Testis (tissue), 3 donors: ENCODE measurements around the gene SNTG2. TPM values are rescaled to one million over a fixed set of nuclear protein-coding genes. Genes with fewer than 3 reads are reported as not detected.
A peak's percentile ranks its signal among the peaks of the same experiment; 100 is the strongest.

Experiments
- DNase-seq: peaks from one replicate; pipeline ENCODE4 v3.0.0-alpha.2; 2019
- H3K27ac ChIP-seq, 2 donors: fragments of 200-600 bp; sonication (generic); one replicate each; pipeline ENCODE4 v1.5.1; 2019
- H3K27me3 ChIP-seq: fragments of 200-600 bp; sonication (generic); one replicate; pipeline ENCODE4 v1.5.1; 2019
- H3K36me3 ChIP-seq: fragments of 200-600 bp; sonication (generic); one replicate; pipeline ENCODE4 v1.5.1; 2017; ENCODE audit warnings: low read depth; ENCODE audit errors: missing control alignments
- H3K4me1 ChIP-seq: fragments of 200-600 bp; sonication (generic); one replicate; pipeline ENCODE4 v1.5.1; 2019
- H3K4me3 ChIP-seq, 2 donors: fragments of 200-600 bp; sonication (generic); one replicate each; pipeline ENCODE4 v1.5.1; 2017 to 2019
- H3K9me3 ChIP-seq: fragments of 200-600 bp; sonication (generic); one replicate; pipeline ENCODE4 v1.5.1; 2017
- POLR2A ChIP-seq: fragments of 450-650 bp; IDR thresholded peaks from one replicate; pipeline ENCODE4 v1.6.1; 2017; ENCODE audit warnings: antibody characterized with exemption, mild to moderate bottlenecking, moderate library complexity
- WGBS, 2 donors: methylation state at CpG; one replicate each; pipeline ENCODE4 v1.1.5; 2018; 5-methylcytosine and 5-hydroxymethylcytosine counted together
- intact Hi-C: fragments of 100-400 bp; cut with DNase I; formaldehyde crosslinking; loops from one replicate; pipeline ENCODE4 v1.15.1; 2023; ENCODE audit warnings: low total_unique reads
- polyA plus RNA-seq: library from polyadenylated mRNA; stranded (reverse); fragments of 350-450 nt; fragmentation: Illumina TruSeq; extraction: RNeasy Lipid Tissue Mini Kit (QIAGEN cat#74804); gene quantifications from one replicate; pipeline ENCODE4 v1.2.3, GENCODE V29; 2014; ENCODE audit warnings: low read depth, low replicate concordance; ENCODE audit not compliant: insufficient read depth
- total RNA-seq, 2 donors: library from RNA; depleted of rRNA; stranded (reverse); fragments of >200 nt; gene quantifications; one replicate each; pipeline ENCODE4 v1.2.3, GENCODE V29; 2016
- TF ChIP-seq, protein P1 (sequence below), 3 experiments: fragments of 450-650 bp in 2 of 3; fragments of 200-600 bp in 1 of 3; sonication (generic) in 1 of 3; IDR thresholded peaks; one replicate each; pipeline ENCODE4 v1.5.1; 2016 to 2019; ENCODE audit warnings: antibody characterized with exemption in 3 of 3, mild to moderate bottlenecking in 2 of 3, moderate library complexity in 1 of 3

The SNTG2 gene
- total and polyA plus RNA-seq, 3 donors from 2014 or later = 8.7 to 10.2 (median 9.1) TPM

GRCh38 chr2:1360557-1361250, 410.1 kb downstream of the SNTG2 start:
- Histone ChIP-seq H3K4me3 (no peak overlapping the region), H3K27ac (no peak overlapping the region), H3K27me3 (no peaks in the 10 kb centered on the region), H3K9me3 (no peaks in the 10 kb centered on the region), H3K36me3 (no peaks in the 10 kb centered on the region), H3K4me1 (peaks cover 5% of the 10 kb centered on the region)
- DNase-seq = no peak
- WGBS, 2 donors = 79 to 85% methylated on average over 6 of the region's 6 CpGs
- intact Hi-C loops = no loop called here
- no peak for TF ChIP-seq POLR2A
- TF ChIP-seq, protein P1, sequence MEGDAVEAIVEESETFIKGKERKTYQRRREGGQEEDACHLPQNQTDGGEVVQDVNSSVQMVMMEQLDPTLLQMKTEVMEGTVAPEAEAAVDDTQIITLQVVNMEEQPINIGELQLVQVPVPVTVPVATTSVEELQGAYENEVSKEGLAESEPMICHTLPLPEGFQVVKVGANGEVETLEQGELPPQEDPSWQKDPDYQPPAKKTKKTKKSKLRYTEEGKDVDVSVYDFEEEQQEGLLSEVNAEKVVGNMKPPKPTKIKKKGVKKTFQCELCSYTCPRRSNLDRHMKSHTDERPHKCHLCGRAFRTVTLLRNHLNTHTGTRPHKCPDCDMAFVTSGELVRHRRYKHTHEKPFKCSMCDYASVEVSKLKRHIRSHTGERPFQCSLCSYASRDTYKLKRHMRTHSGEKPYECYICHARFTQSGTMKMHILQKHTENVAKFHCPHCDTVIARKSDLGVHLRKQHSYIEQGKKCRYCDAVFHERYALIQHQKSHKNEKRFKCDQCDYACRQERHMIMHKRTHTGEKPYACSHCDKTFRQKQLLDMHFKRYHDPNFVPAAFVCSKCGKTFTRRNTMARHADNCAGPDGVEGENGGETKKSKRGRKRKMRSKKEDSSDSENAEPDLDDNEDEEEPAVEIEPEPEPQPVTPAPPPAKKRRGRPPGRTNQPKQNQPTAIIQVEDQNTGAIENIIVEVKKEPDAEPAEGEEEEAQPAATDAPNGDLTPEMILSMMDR (IDR thresholded peaks at IDR 0.05) = no peak

GRCh38 chr2:1363367-1363766, 412.7 kb downstream of the SNTG2 start:
- no peak for TF ChIP-seq POLR2A
- TF ChIP-seq, protein P1 (IDR thresholded peaks at IDR 0.05) = no peak
- no peaks in the 10 kb centered on the region for H3K27me3 ChIP-seq
- 97 to 98% methylated on average over 2 of the region's 2 CpGs for WGBS, 2 donors
- H3K4me1 ChIP-seq = peaks cover 22% of the 10 kb centered on the region
- H3K36me3 ChIP-seq = no peaks in the 10 kb centered on the region
- H3K9me3 ChIP-seq = no peaks in the 10 kb centered on the region
- H3K4me3 ChIP-seq = no peak overlapping the region
- no peak overlapping the region for H3K27ac ChIP-seq
- intact Hi-C loops = no loop called here
- DNase-seq = no peak

GRCh38 chr2:1366546-1367134, 416.0 kb downstream of the SNTG2 start:
- Histone ChIP-seq H3K27ac (peak overlapping the region; percentile 47 to 65), H3K4me1 (peaks cover 40% of the 10 kb centered on the region), H3K36me3 (no peaks in the 10 kb centered on the region), H3K9me3 (no peaks in the 10 kb centered on the region), H3K4me3 (no peak overlapping the region), H3K27me3 (no peaks in the 10 kb centered on the region)
- intact Hi-C loops = no loop called here
- peak; percentile 94 for DNase-seq
- 21 to 36% methylated on average over 6 to 20 of the region's 20 CpGs for WGBS, 2 donors
- TF ChIP-seq POLR2A = no peak
- TF ChIP-seq, protein P1 (IDR thresholded peaks at IDR 0.05) = no peak

DNA sequence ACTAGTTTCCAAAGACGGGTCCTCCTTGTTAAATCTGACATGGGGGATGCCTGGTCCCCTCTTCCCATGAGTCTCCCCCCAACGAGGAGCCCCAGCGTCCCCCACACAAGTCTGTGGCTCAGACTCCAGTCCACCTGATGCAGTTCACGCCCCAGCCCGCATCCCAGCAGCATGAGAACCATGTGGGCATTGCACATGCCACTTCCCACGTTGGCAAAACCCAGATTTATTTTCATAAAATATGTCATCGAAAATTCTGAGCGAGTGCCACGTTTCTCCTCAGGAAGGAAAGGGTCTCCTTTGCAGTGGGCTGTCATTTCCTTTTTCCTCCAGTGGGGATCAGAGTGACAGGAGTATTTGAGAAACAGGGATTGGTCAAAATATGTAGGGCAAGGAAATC, 417.0 kb downstream of the SNTG2 start:
- DNase-seq = peak; percentile 29
- 58 to 60% methylated on average over 9 of the region's 9 CpGs for WGBS, 2 donors

More for the DNA sequence above, 417.0 kb downstream of the SNTG2 start:
- Histone ChIP-seq H3K4me3 (no peak overlapping the region), H3K27ac (no peak overlapping the region), H3K27me3 (no peaks in the 10 kb centered on the region), H3K36me3 (no peaks in the 10 kb centered on the region), H3K9me3 (no peaks in the 10 kb centered on the region), H3K4me1 (peaks cover 42% of the 10 kb centered on the region)
- intact Hi-C loops = no loop called here
- no peak for TF ChIP-seq POLR2A
- TF ChIP-seq, protein P1 (IDR thresholded peaks at IDR 0.05) = no peak
